GM18909 (cell line): ENCODE results near the gene VAV3.
"Not testable (repeated sequence)": the region's sequence is repeated elsewhere in the genome, so short reads cannot be mapped to it uniquely, and the experiment has no call there.

Experiments used
- ATAC-seq: cut with Tn5 transposase; IDR thresholded peaks from one replicate; pipeline ENCODE4 v1.9.1; 2021; ENCODE audit warnings: mild to moderate bottlenecking; ENCODE audit not compliant: unreplicated experiment, poor library complexity

VAV3 gene

GRCh38 chr1:107766533-107766932 is 198.4 kb downstream of the VAV3 start:
- no peak for ATAC-seq

GRCh38 chr1:107762751-107763390 is 202.1 kb downstream of the VAV3 start:
- no peak for ATAC-seq

- ATAC-seq: no peak
Observed at GRCh38 chr1:107760065-107760464, 204.9 kb downstream of the VAV3 start.

- peak; percentile 63 for ATAC-seq
Observed at GRCh38 chr1:107750364-107750959, 214.5 kb downstream of the VAV3 start.

- no peak for ATAC-seq
Observed at GRCh38 chr1:107748531-107748930, 216.4 kb downstream of the VAV3 start.

GRCh38 chr1:107741242-107741641 is 223.7 kb downstream of the VAV3 start:
- no peak for ATAC-seq

- no peak for ATAC-seq
Observed at GRCh38 chr1:107740579-107740978, 224.4 kb downstream of the VAV3 start.

- no peak for ATAC-seq
Observed at GRCh38 chr1:107739651-107740050, 225.3 kb downstream of the VAV3 start.

GRCh38 chr1:107739201-107739600 is 225.8 kb downstream of the VAV3 start:
- ATAC-seq: no peak

- ATAC-seq: not testable (repeated sequence)
Observed at GRCh38 chr1:107733401-107733800, 231.6 kb downstream of the VAV3 start.

GRCh38 chr1:107727866-107728265 is 237.1 kb downstream of the VAV3 start:
- ATAC-seq: no peak

- no peak for ATAC-seq
Observed at GRCh38 chr1:107726860-107727259, 238.1 kb downstream of the VAV3 start.

GRCh38 chr1:107724648-107725047 is 240.3 kb downstream of the VAV3 start:
- no peak for ATAC-seq

GRCh38 chr1:107720210-107720609 is 244.8 kb downstream of the VAV3 start:
- not testable (repeated sequence) for ATAC-seq

- no peak for ATAC-seq
Observed at GRCh38 chr1:107710005-107710404, 255.0 kb downstream of the VAV3 start.

- no peak for ATAC-seq
Observed at GRCh38 chr1:107707111-107707510, 257.9 kb downstream of the VAV3 start.

- ATAC-seq: no peak
Observed at GRCh38 chr1:107706182-107706581, 258.8 kb downstream of the VAV3 start.

GRCh38 chr1:107704911-107705310 is 260.1 kb downstream of the VAV3 start:
- ATAC-seq: no peak

- ATAC-seq: no peak
Observed at GRCh38 chr1:107702946-107703571, 261.9 kb downstream of the VAV3 start.

GRCh38 chr1:107700651-107701050 is 264.3 kb downstream of the VAV3 start:
- not testable (repeated sequence) for ATAC-seq

GRCh38 chr1:107698161-107698560 is 266.8 kb downstream of the VAV3 start:
- no peak for ATAC-seq

GRCh38 chr1:107695341-107695740 is 269.6 kb downstream of the VAV3 start:
- ATAC-seq: no peak
